CD14-positive monocyte (primary cell): ENCODE results near the gene VCX3A. TPM values are rescaled to one million over a fixed set of nuclear protein-coding genes. Genes with fewer than 3 reads are reported as not detected.

Experiments
- DNase-seq, 3 donors: peaks; one replicate each; pipeline ENCODE4 v3.0.0-alpha.2; 2011 to 2022
- H2AFZ ChIP-seq: 2 replicates; pipeline ENCODE4 v1.6.0; 2012; ENCODE audit warnings: mild to moderate bottlenecking, low read depth, low read length, inconsistent platforms; ENCODE audit not compliant: insufficient read depth, poor library complexity, severe bottlenecking
- H3K27ac ChIP-seq, 2 donors: 1 replicate in 1 of 2; 2 replicates in 1 of 2; pipeline ENCODE4 v1.5.1; 2012 to 2013; ENCODE audit warnings: low read length in 2 of 2, control low read depth in 1 of 2, inconsistent platforms in 1 of 2, low read depth in 1 of 2, mild to moderate bottlenecking in 1 of 2
- H3K27me3 ChIP-seq, 2 donors: one replicate each; pipeline versions ENCODE4 v1.6.0 to v1.6.1; 2011 to 2013; ENCODE audit warnings: low read length in 2 of 2; ENCODE audit not compliant: control insufficient read depth in 2 of 2, insufficient read depth in 2 of 2
- H3K36me3 ChIP-seq, 2 donors: replicated peaks in 1 of 2; 1 replicate in 1 of 2; 2 replicates in 1 of 2; pipeline versions ENCODE4 v1.5.1 to v1.6.1; 2012 to 2013; ENCODE audit warnings: low read length in 2 of 2, control low read depth in 1 of 2, inconsistent platforms in 1 of 2, mild to moderate bottlenecking in 1 of 2; ENCODE audit not compliant: insufficient read depth in 2 of 2, control insufficient read depth in 1 of 2
- H3K4me1 ChIP-seq, 2 donors: 1 replicate in 1 of 2; 2 replicates in 1 of 2; pipeline versions ENCODE4 v1.5.1 to v1.6.1; 2012 to 2013; ENCODE audit warnings: low read length in 2 of 2, control low read depth in 1 of 2, inconsistent platforms in 1 of 2, mild to moderate bottlenecking in 1 of 2, moderate library complexity in 1 of 2; ENCODE audit not compliant: insufficient read depth in 2 of 2, control insufficient read depth in 1 of 2
- H3K4me2 ChIP-seq: replicated peaks from 2 replicates; pipeline ENCODE3; 2012; ENCODE audit warnings: low read length, moderate library complexity, mild to moderate bottlenecking; ENCODE audit not compliant: poor library complexity, severe bottlenecking; ENCODE audit errors: extremely low read depth
- H3K4me3 ChIP-seq, 3 experiments: fragments of 200-600 bp in 1 of 3; sonication (generic) in 1 of 3; replicated peaks in 1 of 3; 1 replicate in 2 of 3; 2 replicates in 1 of 3; pipeline ENCODE4 v1.5.1; 2011 to 2013; ENCODE audit warnings: low read length in 3 of 3, mild to moderate bottlenecking in 3 of 3, control low read depth in 2 of 3, low read depth in 2 of 3, inconsistent platforms in 1 of 3, moderate library complexity in 1 of 3
- H3K79me2 ChIP-seq: 2 replicates; pipeline ENCODE4 v1.6.0; 2012; ENCODE audit warnings: mild to moderate bottlenecking, control low read depth, inconsistent platforms, low read length, moderate library complexity; ENCODE audit not compliant: insufficient read depth
- H3K9ac ChIP-seq: 2 replicates; pipeline ENCODE4 v1.6.0; 2017; ENCODE audit warnings: low read length, mild to moderate bottlenecking; ENCODE audit not compliant: insufficient read depth, poor library complexity, severe bottlenecking
- H3K9me3 ChIP-seq, 2 donors: replicated peaks in 1 of 2; 1 replicate in 1 of 2; 2 replicates in 1 of 2; pipeline versions ENCODE4 v1.5.1 to v1.6.1; 2012 to 2013; ENCODE audit warnings: low read length in 2 of 2, control low read depth in 1 of 2; ENCODE audit not compliant: control insufficient read depth in 1 of 2, insufficient read depth in 1 of 2
- H4K20me1 ChIP-seq: 2 replicates; pipeline ENCODE4 v1.6.0; 2012; ENCODE audit warnings: mild to moderate bottlenecking, low read length, control low read depth, moderate library complexity; ENCODE audit not compliant: insufficient read depth
- H3K27ac Mint-ChIP-seq, 7 donors: one replicate each; pipeline ENCODE4 v1.8.0; 2020; ENCODE audit warnings: mild to moderate bottlenecking in 7 of 7, mixed read lengths in 7 of 7, moderate library complexity in 6 of 7, inconsistent platforms in 2 of 7
- H3K27me3 Mint-ChIP-seq, 3 donors: one replicate each; pipeline ENCODE4 v1.8.0; 2021 to 2022; ENCODE audit warnings: low read depth in 3 of 3, mild to moderate bottlenecking in 3 of 3, mixed read lengths in 3 of 3, moderate library complexity in 3 of 3, inconsistent platforms in 1 of 3
- H3K36me3 Mint-ChIP-seq, 2 donors: one replicate each; pipeline ENCODE4 v1.8.0; 2020; ENCODE audit warnings: mixed read lengths in 2 of 2, inconsistent platforms in 1 of 2, mild to moderate bottlenecking in 1 of 2
- H3K4me1 Mint-ChIP-seq: one replicate; pipeline ENCODE4 v1.8.0; 2020; ENCODE audit warnings: mild to moderate bottlenecking, mixed read lengths
- H3K4me3 Mint-ChIP-seq, 2 donors: one replicate each; pipeline ENCODE4 v1.8.0; 2020; ENCODE audit warnings: mild to moderate bottlenecking in 2 of 2, mixed read lengths in 2 of 2, moderate library complexity in 1 of 2
- H3K9me3 Mint-ChIP-seq, 7 donors: one replicate each; pipeline ENCODE4 v1.8.0; 2020 to 2022; ENCODE audit warnings: mixed read lengths in 7 of 7, mild to moderate bottlenecking in 6 of 7, moderate library complexity in 6 of 7, inconsistent platforms in 2 of 7
- WGBS: methylation state at CpG from one replicate; pipeline ENCODE4 v1.1.5; 2013; ENCODE audit warnings: missing lambda C conversion rate; ENCODE audit not compliant: insufficient coverage; 5-methylcytosine and 5-hydroxymethylcytosine counted together
- intact Hi-C, 2 donors: fragments of 100-400 bp; cut with micrococcal nuclease; formaldehyde crosslinking; loops; one replicate each; pipeline versions ENCODE4 v1.15.0 to v1.15.1; 2023
- polyA plus RNA-seq, 3 donors: library from polyadenylated mRNA; depleted of rRNA in 1 of 3; unstranded in 2 of 3; stranded (reverse) in 1 of 3; fragments of 300-500 nt in 2 of 3; fragments of >200 nt in 1 of 3; fragmentation: Illumina TruSeq in 2 of 3; gene quantifications; 1 replicate in 2 of 3; 2 replicates in 1 of 3; pipeline ENCODE4 v1.2.3, GENCODE V29; 2012 to 2021
- TF ChIP-seq, protein P1 (sequence below): fragments of 200-600 bp; IDR thresholded peaks from one replicate; pipeline ENCODE4 v1.8.0; 2022; ENCODE audit warnings: antibody characterized with exemption, mild to moderate bottlenecking

Gene VCX3A
- polyA plus RNA-seq, 3 donors, result not detected

DNA sequence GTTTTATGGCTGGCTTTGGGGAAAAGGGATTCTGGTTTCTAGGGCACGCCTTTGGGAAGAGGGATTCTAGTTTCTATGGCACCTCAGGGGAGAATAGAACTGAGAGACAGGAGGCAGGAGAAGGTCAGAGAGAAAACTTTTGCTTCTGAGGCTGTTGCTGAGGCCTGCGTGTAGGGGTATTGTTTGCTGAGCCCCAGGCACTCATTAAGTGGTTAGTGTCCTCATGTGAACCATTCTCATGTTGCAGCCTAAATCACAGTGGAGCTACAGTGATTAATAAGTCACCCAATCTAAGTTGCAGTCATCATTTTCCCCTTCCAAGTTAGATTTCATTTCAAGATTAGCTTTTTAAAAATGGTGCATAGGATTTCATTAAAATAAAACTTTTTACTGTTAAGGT is 29.0 kb downstream of the VCX3A start:
- WGBS, result no CpG with 5 or more reads among the region's 2 CpGs
- H3K4me2 ChIP-seq, result no peak overlapping the region
- no peak overlapping the region for H3K9ac ChIP-seq
- TF ChIP-seq, protein P1, sequence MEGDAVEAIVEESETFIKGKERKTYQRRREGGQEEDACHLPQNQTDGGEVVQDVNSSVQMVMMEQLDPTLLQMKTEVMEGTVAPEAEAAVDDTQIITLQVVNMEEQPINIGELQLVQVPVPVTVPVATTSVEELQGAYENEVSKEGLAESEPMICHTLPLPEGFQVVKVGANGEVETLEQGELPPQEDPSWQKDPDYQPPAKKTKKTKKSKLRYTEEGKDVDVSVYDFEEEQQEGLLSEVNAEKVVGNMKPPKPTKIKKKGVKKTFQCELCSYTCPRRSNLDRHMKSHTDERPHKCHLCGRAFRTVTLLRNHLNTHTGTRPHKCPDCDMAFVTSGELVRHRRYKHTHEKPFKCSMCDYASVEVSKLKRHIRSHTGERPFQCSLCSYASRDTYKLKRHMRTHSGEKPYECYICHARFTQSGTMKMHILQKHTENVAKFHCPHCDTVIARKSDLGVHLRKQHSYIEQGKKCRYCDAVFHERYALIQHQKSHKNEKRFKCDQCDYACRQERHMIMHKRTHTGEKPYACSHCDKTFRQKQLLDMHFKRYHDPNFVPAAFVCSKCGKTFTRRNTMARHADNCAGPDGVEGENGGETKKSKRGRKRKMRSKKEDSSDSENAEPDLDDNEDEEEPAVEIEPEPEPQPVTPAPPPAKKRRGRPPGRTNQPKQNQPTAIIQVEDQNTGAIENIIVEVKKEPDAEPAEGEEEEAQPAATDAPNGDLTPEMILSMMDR, result no peak
- no peaks in the 10 kb centered on the region for H4K20me1 ChIP-seq
- intact Hi-C loops, result no loop called here
- no peak for DNase-seq
- peaks cover 3 to 16% of the 10 kb centered on the region in 2 donors for H3K9me3 ChIP-seq
- Mint-ChIP-seq H3K36me3 (no peaks in the 10 kb centered on the region), H3K27me3 (peaks cover 0 to 1% (median 1%) of the 10 kb centered on the region in 3 donors), H3K9me3 (peaks cover 0 to 13% (median 7%) of the 10 kb centered on the region in 7 donors), H3K4me3 (no peak overlapping the region), H3K27ac (no peak overlapping the region), H3K4me1 (no peaks in the 10 kb centered on the region)
- no peaks in the 10 kb centered on the region for H3K79me2 ChIP-seq
- no peak overlapping the region for H2AFZ ChIP-seq
- H3K4me1 ChIP-seq, result no peaks in the 10 kb centered on the region
- H3K36me3 ChIP-seq, result no peaks in the 10 kb centered on the region
- H3K4me3 ChIP-seq, result no peak overlapping the region
- no peaks in the 10 kb centered on the region for H3K27me3 ChIP-seq
- no peak overlapping the region for H3K27ac ChIP-seq

DNA sequence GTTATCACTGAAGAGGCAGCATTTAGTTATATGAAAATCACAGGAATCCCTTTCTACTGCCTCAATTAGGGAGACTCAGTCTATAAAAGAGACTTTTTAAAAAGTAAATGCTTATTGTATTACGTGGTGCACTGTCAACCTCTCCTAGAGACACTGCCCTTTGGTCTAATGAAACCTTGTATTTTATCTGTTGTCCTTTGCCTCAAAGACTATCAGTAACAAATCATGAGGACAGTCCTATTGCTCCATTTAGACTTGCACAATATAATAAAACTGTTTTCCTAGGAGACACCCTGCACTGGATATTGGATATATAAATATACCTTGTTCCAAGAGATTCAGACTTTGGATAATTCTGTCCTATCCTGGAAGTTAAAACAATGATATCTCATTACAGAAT is 34.2 kb downstream of the VCX3A start:
- Histone ChIP-seq H3K79me2 (no peaks in the 10 kb centered on the region), H3K27me3 (no peaks in the 10 kb centered on the region), H3K4me1 (no peaks in the 10 kb centered on the region), H2AFZ (no peak overlapping the region), H4K20me1 (no peaks in the 10 kb centered on the region), H3K4me3 (no peak overlapping the region), H3K4me2 (no peak overlapping the region), H3K9me3 (peaks cover 0 to 11% of the 10 kb centered on the region in 2 donors), H3K27ac (no peak overlapping the region), H3K9ac (no peak overlapping the region), H3K36me3 (no peaks in the 10 kb centered on the region)
- Mint-ChIP-seq H3K27me3 (peaks cover 0 to 1% (median 0%) of the 10 kb centered on the region in 3 donors), H3K4me3 (no peak overlapping the region), H3K9me3 (peaks cover 0 to 13% (median 5%) of the 10 kb centered on the region in 7 donors), H3K36me3 (no peaks in the 10 kb centered on the region), H3K4me1 (no peaks in the 10 kb centered on the region), H3K27ac (no peak overlapping the region)
- WGBS, result no CpG with 5 or more reads among the region's 1 CpG
- no peak for DNase-seq
- intact Hi-C loops, result no loop called here
- TF ChIP-seq, protein P1, result no peak
